ENCODE results near the gene PHYH. TPM values are rescaled to one million over a fixed set of nuclear protein-coding genes. Genes with fewer than 3 reads are reported as not detected.

PHYH gene
- total RNA-seq, 2 experiments from 2014 or later: 14.6 to 16.3 TPM

GRCh38 chr10:13329565-13329964 lies 29.7 kb upstream of the PHYH start:
- TF ChIP-seq CTCF (IDR thresholded peaks at IDR 0.05): no peak
- H3K9me3 Mint-ChIP-seq: no peaks in the 10 kb centered on the region

GRCh38 chr10:13328613-13329012 lies 28.7 kb upstream of the PHYH start:
- DNase-seq (no peak), ATAC-seq (no peak)
- TF ChIP-seq CTCF (IDR thresholded peaks at IDR 0.05): no peak
- Mint-ChIP-seq H3K4me1 (ENCODE audit: low read depth) (no peaks in the 10 kb centered on the region), H3K36me3 (ENCODE audit: low read depth) (peaks cover 63% of the 10 kb centered on the region), H3K9me3 (no peaks in the 10 kb centered on the region), H3K27ac (no peak overlapping the region), H3K4me3 (no peak overlapping the region), H3K27me3 (no peaks in the 10 kb centered on the region)
- ChIA-PET CTCF (no interaction called here), POLR2A (no interaction called here)
- intact Hi-C loops (cut with micrococcal nuclease): no loop called here

More at GRCh38 chr10:13329565-13329964, 29.7 kb upstream of the PHYH start:
- no peaks in the 10 kb centered on the region for H3K27me3 Mint-ChIP-seq
- ChIA-PET POLR2A (no interaction called here), CTCF (no interaction called here)
- intact Hi-C loops (cut with micrococcal nuclease): no loop called here
- DNase-seq (no peak), ATAC-seq (no peak)
- no peak overlapping the region for H3K4me3 Mint-ChIP-seq
- no peaks in the 10 kb centered on the region for H3K4me1 Mint-ChIP-seq (ENCODE audit: low read depth)
- H3K27ac Mint-ChIP-seq: no peak overlapping the region
- H3K36me3 Mint-ChIP-seq (ENCODE audit: low read depth): peaks cover 59% of the 10 kb centered on the region

GRCh38 chr10:13328126-13328525 lies 28.3 kb upstream of the PHYH start:
- Mint-ChIP-seq H3K9me3 (no peaks in the 10 kb centered on the region), H3K27me3 (no peaks in the 10 kb centered on the region), H3K4me3 (no peak overlapping the region), H3K4me1 (ENCODE audit: low read depth) (no peaks in the 10 kb centered on the region), H3K27ac (no peak overlapping the region), H3K36me3 (ENCODE audit: low read depth) (peaks cover 61% of the 10 kb centered on the region)
- POLR2A ChIA-PET: interaction anchor here (0.8 to 1.6 kb wide), 2 partner anchors 13 to 27 kb away, joined by 3 read pairs; no protein-coding TSS in a partner anchor
- DNase-seq: no peak
- CTCF ChIA-PET: no interaction called here
- TF ChIP-seq CTCF (IDR thresholded peaks at IDR 0.05): no peak
- intact Hi-C loops (cut with micrococcal nuclease): no loop called here
- ATAC-seq: no peak

GRCh38 chr10:13327534-13327933 lies 27.7 kb upstream of the PHYH start:
- DNase-seq: no peak
- no peak for ATAC-seq
- intact Hi-C loops (cut with micrococcal nuclease): no loop called here
- H3K27me3 Mint-ChIP-seq: no peaks in the 10 kb centered on the region
- H3K4me1 Mint-ChIP-seq (ENCODE audit: low read depth): no peaks in the 10 kb centered on the region
- no peak overlapping the region for H3K27ac Mint-ChIP-seq
- no peak overlapping the region for H3K4me3 Mint-ChIP-seq
- ChIA-PET CTCF (no interaction called here), POLR2A (interaction anchor here (0.8 to 1.6 kb wide), 2 partner anchors 14 to 26 kb away, joined by 3 read pairs; no protein-coding TSS in a partner anchor)
- peaks cover 61% of the 10 kb centered on the region for H3K36me3 Mint-ChIP-seq (ENCODE audit: low read depth)
- no peak for TF ChIP-seq CTCF (IDR thresholded peaks at IDR 0.05)
- no peaks in the 10 kb centered on the region for H3K9me3 Mint-ChIP-seq

GRCh38 chr10:13322615-13323148 lies 22.8 kb upstream of the PHYH start:
- DNase-seq (no peak), ATAC-seq (no peak)
- ChIA-PET CTCF (no interaction called here), POLR2A (no interaction called here)
- H3K27me3 Mint-ChIP-seq: no peaks in the 10 kb centered on the region
- no peak overlapping the region for H3K27ac Mint-ChIP-seq
- intact Hi-C loops (cut with micrococcal nuclease): no loop called here
- no peak overlapping the region for H3K4me3 Mint-ChIP-seq
- H3K4me1 Mint-ChIP-seq (ENCODE audit: low read depth): no peaks in the 10 kb centered on the region
- H3K36me3 Mint-ChIP-seq (ENCODE audit: low read depth): peaks cover 40% of the 10 kb centered on the region
- TF ChIP-seq CTCF (IDR thresholded peaks at IDR 0.05): no peak
- H3K9me3 Mint-ChIP-seq: no peaks in the 10 kb centered on the region

All from activated CD8-positive, alpha-beta T cell treated with anti-CD3 and anti-CD28 coated beads for 36 hours (primary cell).